Chondrocyte (in vitro differentiated cells): ENCODE data around the gene HDX. TPM values are rescaled to one million over a fixed set of nuclear protein-coding genes. Genes with fewer than 3 reads are reported as not detected.

Source experiments
- DNase-seq: peaks from one replicate; pipeline ENCODE4 v3.0.0; 2021; ENCODE audit warnings: mixed read lengths, low spot score
- H3K27ac Mint-ChIP-seq: one replicate; pipeline ENCODE4 v1.8.0; 2021; ENCODE audit warnings: mild to moderate bottlenecking, moderate library complexity, mixed read lengths; ENCODE audit not compliant: unreplicated experiment
- H3K27me3 Mint-ChIP-seq: 2 replicates; pipeline ENCODE4 v1.8.0; 2021; ENCODE audit warnings: low read depth, mixed read lengths
- H3K36me3 Mint-ChIP-seq: 2 replicates; pipeline ENCODE4 v1.8.0; 2021; ENCODE audit warnings: low read depth, mixed read lengths
- H3K4me1 Mint-ChIP-seq: 2 replicates; pipeline ENCODE4 v1.8.0; 2021; ENCODE audit warnings: low read depth, mild to moderate bottlenecking, mixed read lengths
- H3K4me3 Mint-ChIP-seq: one replicate; pipeline ENCODE4 v1.8.0; 2021; ENCODE audit warnings: mild to moderate bottlenecking, moderate library complexity, mixed read lengths; ENCODE audit not compliant: unreplicated experiment
- H3K9me3 Mint-ChIP-seq: 2 replicates; pipeline ENCODE4 v1.8.0; 2021; ENCODE audit warnings: low read depth, mixed read lengths
- total RNA-seq: library from RNA; stranded (reverse); gene quantifications from 3 replicates; pipeline ENCODE4 v1.2.1, GENCODE V29; 2021
- TF ChIP-seq, protein P1 (sequence below): fragments of 200-600 bp; sonication (generic); IDR thresholded peaks from 2 replicates; pipeline ENCODE4 v1.5.0; 2021; ENCODE audit warnings: antibody characterized with exemption, mild to moderate bottlenecking, moderate library complexity

Gene HDX
- total RNA-seq, 1 donor from 2014 or later = 4.2 TPM

DNA sequence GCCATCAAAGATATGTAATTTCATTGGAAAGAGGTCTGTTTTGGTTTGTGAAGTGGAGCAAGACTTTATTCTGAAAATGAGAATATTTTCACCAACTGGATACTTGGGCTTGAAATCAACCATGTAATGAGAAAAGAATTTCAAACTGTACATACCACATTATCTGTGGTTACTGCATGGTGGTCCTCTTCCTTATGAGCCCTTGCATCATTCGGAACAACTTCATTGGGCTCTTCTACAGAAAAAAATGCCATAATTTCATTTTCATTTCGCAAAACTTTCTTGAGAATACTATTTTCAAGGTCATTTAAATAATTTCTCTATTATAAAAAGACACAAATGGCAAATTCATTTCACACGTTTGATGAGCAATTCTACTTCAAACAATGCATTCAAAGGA, 165.6 kb downstream of the HDX start:
- H3K27me3 Mint-ChIP-seq = no peaks in the 10 kb centered on the region
- DNase-seq = no peak
- no peaks in the 10 kb centered on the region for H3K4me1 Mint-ChIP-seq
- H3K27ac Mint-ChIP-seq = no peak overlapping the region
- H3K9me3 Mint-ChIP-seq = no peaks in the 10 kb centered on the region
- H3K4me3 Mint-ChIP-seq = no peak overlapping the region
- peaks cover 2% of the 10 kb centered on the region for H3K36me3 Mint-ChIP-seq
- TF ChIP-seq, protein P1, sequence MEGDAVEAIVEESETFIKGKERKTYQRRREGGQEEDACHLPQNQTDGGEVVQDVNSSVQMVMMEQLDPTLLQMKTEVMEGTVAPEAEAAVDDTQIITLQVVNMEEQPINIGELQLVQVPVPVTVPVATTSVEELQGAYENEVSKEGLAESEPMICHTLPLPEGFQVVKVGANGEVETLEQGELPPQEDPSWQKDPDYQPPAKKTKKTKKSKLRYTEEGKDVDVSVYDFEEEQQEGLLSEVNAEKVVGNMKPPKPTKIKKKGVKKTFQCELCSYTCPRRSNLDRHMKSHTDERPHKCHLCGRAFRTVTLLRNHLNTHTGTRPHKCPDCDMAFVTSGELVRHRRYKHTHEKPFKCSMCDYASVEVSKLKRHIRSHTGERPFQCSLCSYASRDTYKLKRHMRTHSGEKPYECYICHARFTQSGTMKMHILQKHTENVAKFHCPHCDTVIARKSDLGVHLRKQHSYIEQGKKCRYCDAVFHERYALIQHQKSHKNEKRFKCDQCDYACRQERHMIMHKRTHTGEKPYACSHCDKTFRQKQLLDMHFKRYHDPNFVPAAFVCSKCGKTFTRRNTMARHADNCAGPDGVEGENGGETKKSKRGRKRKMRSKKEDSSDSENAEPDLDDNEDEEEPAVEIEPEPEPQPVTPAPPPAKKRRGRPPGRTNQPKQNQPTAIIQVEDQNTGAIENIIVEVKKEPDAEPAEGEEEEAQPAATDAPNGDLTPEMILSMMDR = no peak

DNA sequence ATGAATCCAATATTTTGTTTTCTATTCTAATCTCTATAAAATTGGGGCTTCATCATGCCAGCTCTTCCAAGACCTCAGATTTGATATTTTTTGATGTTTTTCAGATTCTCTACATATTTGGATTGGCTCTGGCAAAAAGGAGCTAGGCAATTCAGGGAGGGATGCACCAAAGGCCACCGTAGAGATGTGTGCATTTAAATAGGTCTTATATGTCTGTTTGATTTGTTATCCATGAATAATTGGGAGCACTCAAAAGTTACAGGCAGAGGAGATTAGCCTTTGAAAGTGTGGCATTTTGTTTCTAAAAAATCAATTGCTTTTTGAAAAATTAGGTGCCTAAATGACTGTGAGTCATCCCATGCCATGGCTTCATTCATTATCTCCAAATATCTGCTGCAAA, 167.1 kb downstream of the HDX start:
- H3K27ac Mint-ChIP-seq = no peak overlapping the region
- no peak for DNase-seq
- H3K36me3 Mint-ChIP-seq = peaks cover 2% of the 10 kb centered on the region
- no peak overlapping the region for H3K4me3 Mint-ChIP-seq
- H3K27me3 Mint-ChIP-seq = no peaks in the 10 kb centered on the region
- no peaks in the 10 kb centered on the region for H3K4me1 Mint-ChIP-seq
- H3K9me3 Mint-ChIP-seq = no peaks in the 10 kb centered on the region
- TF ChIP-seq, protein P1 = no peak

DNA sequence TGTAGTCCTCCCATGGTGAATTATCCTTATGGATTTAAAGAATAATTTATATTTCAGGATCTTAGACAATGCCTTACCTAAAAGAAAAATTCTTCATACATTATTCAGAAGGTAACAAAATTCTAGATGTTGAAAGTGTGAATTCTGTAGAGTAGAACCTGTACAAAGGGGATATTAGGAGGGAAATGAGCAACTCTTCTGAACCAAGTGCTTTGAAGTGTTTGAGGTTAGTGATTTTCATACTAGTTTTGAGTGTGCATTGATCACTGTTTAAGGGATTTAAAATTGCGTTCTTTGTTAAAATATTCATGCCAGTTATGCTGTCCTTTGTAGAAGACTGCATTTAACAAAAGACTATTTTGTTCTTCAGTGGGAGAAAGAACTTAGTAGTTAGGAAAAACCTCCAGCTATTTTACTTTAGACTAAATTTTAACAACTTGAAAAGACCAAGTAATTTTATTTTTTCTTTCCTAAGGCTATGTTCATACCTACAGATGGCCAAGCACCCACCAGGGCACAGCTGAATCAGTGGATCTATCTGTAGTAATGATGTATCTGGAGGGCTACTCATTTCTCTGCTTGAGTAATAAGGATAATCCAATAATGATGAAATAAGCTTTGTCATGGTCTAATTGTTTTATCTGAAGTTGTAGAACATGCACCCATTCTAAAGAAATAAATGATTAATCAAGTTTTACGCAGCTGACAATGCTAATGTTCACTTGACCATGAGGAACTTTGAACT, 180.0 kb downstream of the HDX start:
- Mint-ChIP-seq H3K4me3 (no peak overlapping the region), H3K27me3 (no peaks in the 10 kb centered on the region), H3K27ac (no peak overlapping the region), H3K9me3 (peaks cover 2% of the 10 kb centered on the region), H3K4me1 (no peaks in the 10 kb centered on the region), H3K36me3 (no peaks in the 10 kb centered on the region)
- TF ChIP-seq, protein P1 = no peak
- no peak for DNase-seq

DNA sequence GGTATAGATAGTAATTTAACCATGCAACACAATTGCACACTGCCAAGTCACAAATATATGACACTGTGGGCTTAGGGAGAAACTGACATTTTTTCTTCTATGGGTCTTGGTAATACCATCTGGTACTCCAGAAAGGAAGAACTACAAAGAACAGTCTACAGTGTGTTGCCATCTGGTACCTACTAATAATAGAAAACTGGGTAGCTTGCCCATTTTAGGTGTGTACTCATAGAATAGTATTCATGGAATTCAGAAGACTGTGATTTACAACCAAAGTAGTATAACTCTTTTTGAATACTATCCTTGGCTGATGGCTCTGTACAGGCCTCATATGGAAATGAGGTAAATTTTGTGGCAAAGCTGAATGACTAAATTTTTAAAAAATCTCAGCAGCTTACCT, 181.6 kb downstream of the HDX start:
- Mint-ChIP-seq H3K9me3 (peaks cover 5% of the 10 kb centered on the region), H3K4me1 (no peaks in the 10 kb centered on the region), H3K27me3 (no peaks in the 10 kb centered on the region), H3K36me3 (no peaks in the 10 kb centered on the region), H3K27ac (no peak overlapping the region), H3K4me3 (no peak overlapping the region)
- TF ChIP-seq, protein P1 = no peak
- no peak for DNase-seq

DNA sequence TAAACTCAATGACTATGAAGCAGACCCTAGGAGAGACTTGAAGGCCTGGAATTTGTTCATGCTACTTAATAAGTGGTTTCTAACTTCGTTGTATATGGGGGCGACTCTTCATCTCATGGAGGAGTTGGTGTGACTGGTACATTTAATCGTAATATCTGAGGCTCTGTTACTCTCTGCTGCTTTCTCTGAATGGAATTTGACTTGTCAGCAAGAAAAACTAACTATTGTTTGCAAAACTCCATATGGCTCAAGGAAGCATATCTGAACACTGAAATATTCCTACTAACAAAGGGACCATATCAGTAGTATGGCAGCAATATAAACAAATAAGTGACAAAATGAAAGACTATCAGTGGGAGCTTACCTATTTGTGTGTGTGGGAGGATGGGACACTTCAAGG, 182.2 kb downstream of the HDX start:
- Mint-ChIP-seq H3K27me3 (no peaks in the 10 kb centered on the region), H3K36me3 (no peaks in the 10 kb centered on the region), H3K4me3 (no peak overlapping the region), H3K4me1 (no peaks in the 10 kb centered on the region), H3K27ac (no peak overlapping the region), H3K9me3 (peaks cover 9% of the 10 kb centered on the region)
- DNase-seq = no peak
- TF ChIP-seq, protein P1 = no peak
